Dedifferentiated amniotic fluid mesenchymal stem cell (primary cell): ENCODE results near the gene HSPB7.
A peak's percentile ranks its signal among the peaks of the same experiment; 100 is the strongest.
"Not testable (repeated sequence)": the region's sequence is repeated elsewhere in the genome, so short reads cannot be mapped to it uniquely, and the experiment has no call there.

Source experiments
- DNase-seq: peaks from one replicate; pipeline ENCODE4 v3.0.0-alpha.2; 2016; ENCODE audit errors: extremely low spot score

The HSPB7 gene

DNA sequence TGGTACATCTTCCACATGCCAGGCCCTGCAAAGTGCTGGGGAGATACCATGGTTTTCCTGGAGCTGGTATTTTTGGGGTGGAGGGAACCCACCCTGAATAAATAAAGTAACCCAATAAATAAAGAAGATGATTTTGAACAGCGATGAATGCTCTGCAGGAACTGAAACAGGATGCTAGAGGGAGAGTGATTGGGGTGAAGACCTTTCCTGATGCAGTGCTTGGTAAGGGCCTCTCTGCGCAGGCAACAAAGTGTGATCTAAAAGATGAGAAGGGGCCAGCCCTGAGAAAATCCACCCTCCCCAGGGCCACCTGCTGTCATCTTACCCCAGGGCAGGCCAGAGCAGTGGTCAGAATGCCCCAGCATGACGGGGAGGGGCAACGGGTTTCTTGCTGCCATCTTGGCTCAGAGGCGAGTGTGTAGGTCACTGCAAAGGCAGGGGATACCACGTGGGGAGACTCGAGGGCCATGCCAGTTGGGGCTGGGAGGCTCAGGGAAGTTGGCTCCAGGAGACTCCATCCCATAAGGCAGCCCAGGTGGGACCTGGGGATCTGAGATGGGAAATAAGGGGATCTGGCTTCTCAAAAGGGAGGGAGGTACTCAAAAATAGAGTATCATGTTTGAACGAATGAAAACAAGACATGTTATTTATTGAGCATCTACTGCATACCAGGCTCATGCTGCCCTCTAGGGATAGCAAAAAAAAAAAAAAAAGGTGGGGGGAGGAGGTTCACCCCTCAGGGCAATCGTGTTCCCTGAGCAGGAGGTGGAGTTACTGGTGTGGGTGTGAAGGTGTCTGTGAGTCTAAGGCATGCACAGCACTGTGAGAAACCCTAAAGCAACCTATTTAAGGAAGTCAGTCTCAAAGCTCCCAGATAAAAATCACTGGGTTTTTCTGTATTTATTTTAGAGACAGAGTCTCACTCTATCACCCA lies 11.0 kb downstream of the HSPB7 start:
- no peak for DNase-seq

- no peak for DNase-seq
These were observed 11.8 kb downstream of the HSPB7 start for GRCh38 chr1:16006010-16006409.

DNA sequence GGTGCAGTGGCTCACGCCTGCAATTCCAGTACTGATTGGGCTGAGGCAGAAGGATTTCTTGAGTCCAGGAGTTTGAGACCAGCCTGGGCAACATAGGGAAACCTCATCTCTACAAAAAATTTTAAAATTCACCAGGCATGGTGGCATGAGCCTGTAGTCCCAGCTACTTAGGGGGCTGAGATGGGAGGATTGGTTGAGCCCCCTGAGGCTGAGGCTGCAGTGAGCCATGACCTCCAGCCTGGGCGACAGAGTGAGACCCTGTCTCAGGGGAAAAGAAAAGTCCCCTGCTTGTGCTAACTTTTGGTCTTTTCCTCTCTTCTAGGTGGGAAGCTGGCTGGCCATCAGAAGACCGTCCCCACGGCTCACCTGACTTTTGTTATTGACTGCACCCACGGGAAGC lies 12.2 kb downstream of the HSPB7 start:
- no peak for DNase-seq

- DNase-seq, result not testable (repeated sequence)
These were observed 16.6 kb downstream of the HSPB7 start for GRCh38 chr1:16001274-16001673.

DNA sequence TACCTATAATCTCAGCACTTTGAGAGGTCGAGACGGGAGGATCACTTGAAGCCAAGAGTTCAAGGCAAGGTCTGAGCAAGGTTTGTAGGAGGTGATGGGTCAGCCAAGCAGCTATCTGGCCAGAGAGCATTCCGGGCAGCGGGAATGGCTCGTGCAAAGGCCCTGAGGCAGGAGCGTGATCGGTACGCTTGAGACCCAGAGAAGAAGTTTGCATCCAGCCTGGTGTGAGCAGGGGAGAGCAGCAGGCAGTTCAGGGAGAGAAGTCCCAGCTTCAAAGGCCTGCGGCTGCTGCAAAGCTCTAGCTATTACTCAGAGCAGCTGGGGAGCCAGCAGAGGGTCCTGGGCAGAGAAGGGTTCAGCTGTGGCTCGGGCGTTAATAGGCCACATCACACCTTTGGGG lies 18.9 kb downstream of the HSPB7 start:
- no peak for DNase-seq

GRCh38 chr1:15997637-15998280 lies 20.1 kb downstream of the HSPB7 start:
- DNase-seq, result no peak

DNA sequence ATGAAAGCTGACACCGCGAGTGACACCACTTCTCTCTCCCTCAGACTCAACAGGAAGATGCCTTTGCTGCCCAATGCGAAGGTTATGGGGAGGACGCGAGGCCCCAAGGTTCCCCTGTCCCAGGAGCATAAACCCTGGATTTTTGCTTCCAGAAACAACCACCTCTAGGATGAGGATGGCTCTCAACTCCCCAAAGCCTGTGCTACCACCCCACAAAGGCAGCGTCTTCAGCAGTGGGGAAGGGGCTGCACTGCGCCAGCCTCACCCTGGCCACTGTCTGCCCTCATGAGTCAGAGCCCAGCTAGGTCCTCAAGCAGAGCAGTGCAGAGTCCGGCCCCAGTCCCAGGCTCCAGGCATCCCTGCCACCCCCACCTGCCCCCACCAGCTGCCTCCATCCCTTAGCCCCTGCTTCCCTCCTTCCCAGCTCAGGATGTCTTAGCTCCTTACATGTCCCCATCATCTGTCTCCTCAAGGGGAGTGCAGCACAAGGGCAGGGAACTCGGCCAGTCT lies 20.7 kb downstream of the HSPB7 start:
- no peak for DNase-seq

DNA sequence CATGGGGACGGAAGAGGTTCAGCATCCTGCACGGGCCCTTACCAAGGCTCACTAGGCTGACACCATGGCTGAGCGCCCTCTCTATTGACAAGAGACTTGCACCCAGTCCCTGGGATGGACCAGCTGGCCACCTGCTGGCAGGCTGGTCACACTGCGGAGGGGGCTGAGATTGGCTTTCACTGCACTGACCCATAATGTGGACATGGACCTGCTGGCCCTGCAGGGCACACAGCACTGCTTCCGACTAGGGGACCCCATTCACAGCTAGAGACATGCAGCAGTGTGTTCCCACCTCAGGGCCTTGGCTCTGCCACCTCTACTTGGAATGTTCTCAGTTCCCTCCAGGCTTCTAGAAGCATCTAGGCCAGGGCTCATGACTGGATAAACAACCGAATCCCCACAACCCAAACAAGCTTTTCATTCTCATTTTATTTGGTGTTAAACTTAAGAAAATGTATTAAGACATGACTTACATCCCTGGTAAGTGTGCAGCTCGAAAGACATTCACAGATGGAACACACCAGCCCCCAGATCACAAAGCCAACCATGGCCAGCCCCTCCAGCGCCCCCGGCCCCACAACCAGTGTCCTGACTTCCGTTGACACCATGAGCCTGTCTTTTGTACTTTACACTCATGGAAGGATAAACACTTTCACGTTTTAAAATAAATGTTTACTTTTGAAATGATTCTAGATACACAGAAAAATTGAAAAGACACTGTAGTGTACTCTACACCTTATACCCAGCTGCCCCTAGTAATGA lies 23.1 kb downstream of the HSPB7 start:
- peak; percentile 59 for DNase-seq

- no peak for DNase-seq
These were observed 23.8 kb downstream of the HSPB7 start for GRCh38 chr1:15994081-15994480.

- no peak for DNase-seq
These were observed 24.2 kb downstream of the HSPB7 start for GRCh38 chr1:15993666-15994065.

GRCh38 chr1:15992582-15993500 lies 25.0 kb downstream of the HSPB7 start:
- no peak for DNase-seq

- DNase-seq, result no peak
These were observed 25.7 kb downstream of the HSPB7 start for GRCh38 chr1:15992187-15992553.

- no peak for DNase-seq
These were observed 26.2 kb downstream of the HSPB7 start for GRCh38 chr1:15991427-15992186.

DNA sequence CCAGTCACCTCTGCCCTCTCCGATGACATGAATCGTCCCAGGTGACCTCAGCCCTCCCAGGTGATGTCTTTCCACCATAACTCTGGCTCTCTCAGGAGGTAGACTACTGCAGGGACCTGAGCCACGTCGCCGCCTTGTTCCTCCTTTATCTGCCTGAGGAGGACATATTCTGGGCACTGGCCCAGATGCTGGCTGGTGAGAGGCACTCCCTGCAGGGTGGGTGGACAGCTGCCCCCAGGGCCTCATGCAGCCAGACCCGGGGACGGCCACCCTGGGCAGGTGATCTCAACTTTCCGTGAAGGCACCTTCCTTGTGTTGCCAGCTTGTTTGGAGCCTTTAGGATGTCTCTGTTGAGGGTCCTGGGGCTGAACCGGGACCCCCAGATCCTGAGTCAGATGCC lies 28.1 kb downstream of the HSPB7 start:
- DNase-seq, result no peak

GRCh38 chr1:15988856-15989736 lies 28.7 kb downstream of the HSPB7 start:
- no peak for DNase-seq

DNA sequence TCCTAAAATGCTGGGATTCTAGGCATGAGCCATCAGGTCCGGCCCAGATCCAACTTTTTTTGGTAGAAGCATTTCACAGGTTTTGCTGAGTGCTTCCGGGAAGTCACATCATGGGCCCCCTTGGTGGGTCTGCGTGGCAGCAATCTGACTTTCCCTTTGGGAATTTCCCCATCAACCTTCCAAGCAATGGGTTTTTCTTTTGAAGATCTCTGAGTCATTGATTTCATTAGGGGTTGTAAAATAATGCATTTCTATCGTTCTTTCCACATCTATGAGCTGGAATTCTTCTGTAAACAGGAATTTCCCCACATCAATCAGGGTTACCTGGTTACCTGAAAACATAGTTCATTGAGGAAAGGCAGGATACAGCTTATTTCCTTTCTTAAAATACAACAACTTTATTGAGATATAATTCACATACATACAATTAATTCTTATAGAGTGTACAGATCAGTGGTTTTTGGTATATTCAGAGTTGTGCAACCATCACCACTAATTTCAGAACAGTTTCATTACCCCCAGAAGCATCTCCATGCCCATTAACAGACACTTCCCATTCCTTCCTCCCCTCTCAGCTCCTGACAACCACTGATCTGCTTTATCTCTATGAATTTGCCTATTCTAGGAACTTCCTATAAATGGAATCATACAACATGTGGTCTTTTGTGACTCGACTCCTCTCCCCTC lies 32.1 kb downstream of the HSPB7 start:
- no peak for DNase-seq

DNA sequence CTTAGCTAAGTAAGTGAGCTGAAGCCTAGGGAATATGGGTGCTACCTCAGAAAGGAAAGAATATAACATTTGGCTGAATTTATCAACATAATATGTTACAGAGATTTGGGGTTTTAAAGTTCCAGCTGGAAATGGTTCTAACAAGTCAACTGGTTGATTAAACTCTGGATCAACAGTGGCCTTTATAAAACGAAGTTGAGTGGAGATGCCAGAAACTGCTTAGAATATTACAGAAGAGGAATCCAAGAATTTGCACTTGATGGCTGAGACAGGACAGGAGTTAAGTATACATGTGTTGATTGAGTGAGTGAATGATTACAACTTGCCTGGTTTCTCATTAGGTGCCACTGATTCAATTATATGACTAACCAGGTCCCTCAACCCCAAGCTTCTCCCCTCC lies 34.6 kb downstream of the HSPB7 start:
- DNase-seq, result no peak

- DNase-seq, result no peak
These were observed 36.2 kb downstream of the HSPB7 start for GRCh38 chr1:15981679-15982078.

DNA sequence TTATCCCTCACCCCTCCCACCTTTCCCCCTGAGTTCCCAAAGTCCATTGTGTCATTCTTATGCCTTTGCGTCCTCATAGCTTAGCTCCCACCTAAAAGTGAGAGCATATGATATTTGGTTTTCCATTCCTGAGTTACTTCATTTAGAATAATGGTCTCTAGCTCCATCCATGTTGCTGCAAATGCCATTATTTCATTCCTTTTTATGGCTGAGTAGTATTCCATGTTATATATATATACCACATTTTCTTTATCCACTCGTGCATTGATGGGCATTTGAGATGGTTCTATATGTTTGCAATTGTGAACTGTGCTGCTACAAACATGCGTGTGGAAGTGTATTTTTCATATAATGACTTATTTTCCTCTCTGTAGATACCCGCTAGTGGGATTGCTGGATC lies 39.9 kb downstream of the HSPB7 start:
- not testable (repeated sequence) for DNase-seq
